ENCODE measurements around the gene EPHB6. TPM values are rescaled to one million over a fixed set of nuclear protein-coding genes. Genes with fewer than 3 reads are reported as not detected.

Gene EPHB6
- total RNA-seq, 4 donors from 2014 or later, result 0.53 to 19.0 (median 5.5) TPM

DNA sequence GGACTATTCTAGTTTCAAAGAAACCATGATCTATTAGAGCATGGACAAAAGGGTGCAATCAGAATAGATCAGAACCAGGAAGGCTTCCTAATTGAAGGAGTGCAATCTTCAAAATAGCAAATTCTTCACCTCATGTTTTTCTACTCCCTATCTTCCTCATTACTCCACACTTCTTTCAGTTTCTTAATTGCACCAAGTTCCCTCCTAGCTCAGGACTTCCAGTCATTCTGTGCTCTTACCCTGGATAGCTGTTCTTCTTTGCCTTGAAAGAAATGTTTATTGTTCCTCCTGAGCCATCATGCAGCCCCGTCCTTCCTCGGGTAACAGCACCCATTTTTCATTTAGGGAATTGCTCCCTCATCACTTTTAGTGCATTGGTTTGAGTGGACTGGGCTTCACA is 55.6 kb downstream of the EPHB6 start:
- DNase-seq, result no peak
- no peaks in the 10 kb centered on the region for H3K27me3 ChIP-seq
- no peak overlapping the region for H3K27ac ChIP-seq

DNA sequence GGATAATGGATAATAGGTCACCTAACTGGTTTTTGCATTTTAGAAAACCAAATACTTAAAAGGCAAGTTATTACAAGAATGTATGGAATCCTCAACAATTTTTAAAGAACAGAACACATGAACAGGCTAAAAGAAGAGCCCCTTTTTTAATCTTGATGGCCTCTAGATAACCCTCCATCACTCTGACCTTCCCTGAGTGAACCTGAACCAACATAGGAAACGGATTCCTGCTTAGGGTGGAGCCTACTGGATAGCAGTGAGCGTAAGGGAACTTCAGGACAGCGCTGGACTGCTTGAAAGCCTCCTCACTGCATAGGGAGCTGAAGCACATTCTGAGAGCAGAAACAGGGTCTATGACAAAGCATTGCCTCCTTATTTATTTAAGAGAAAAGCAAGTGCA is 58.2 kb downstream of the EPHB6 start:
- Histone ChIP-seq H3K27me3 (no peaks in the 10 kb centered on the region), H3K36me3 (no peaks in the 10 kb centered on the region), H3K9me3 (no peaks in the 10 kb centered on the region), H3K27ac (no peak overlapping the region), H3K4me1 (peaks cover 0 to 10% (median 0%) of the 10 kb centered on the region in 4 donors), H3K4me3 (no peak overlapping the region)
- no peak for DNase-seq
- TF ChIP-seq POLR2A (IDR thresholded peaks at IDR 0.05), result no peak
- TF ChIP-seq, protein P1, sequence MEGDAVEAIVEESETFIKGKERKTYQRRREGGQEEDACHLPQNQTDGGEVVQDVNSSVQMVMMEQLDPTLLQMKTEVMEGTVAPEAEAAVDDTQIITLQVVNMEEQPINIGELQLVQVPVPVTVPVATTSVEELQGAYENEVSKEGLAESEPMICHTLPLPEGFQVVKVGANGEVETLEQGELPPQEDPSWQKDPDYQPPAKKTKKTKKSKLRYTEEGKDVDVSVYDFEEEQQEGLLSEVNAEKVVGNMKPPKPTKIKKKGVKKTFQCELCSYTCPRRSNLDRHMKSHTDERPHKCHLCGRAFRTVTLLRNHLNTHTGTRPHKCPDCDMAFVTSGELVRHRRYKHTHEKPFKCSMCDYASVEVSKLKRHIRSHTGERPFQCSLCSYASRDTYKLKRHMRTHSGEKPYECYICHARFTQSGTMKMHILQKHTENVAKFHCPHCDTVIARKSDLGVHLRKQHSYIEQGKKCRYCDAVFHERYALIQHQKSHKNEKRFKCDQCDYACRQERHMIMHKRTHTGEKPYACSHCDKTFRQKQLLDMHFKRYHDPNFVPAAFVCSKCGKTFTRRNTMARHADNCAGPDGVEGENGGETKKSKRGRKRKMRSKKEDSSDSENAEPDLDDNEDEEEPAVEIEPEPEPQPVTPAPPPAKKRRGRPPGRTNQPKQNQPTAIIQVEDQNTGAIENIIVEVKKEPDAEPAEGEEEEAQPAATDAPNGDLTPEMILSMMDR (IDR thresholded peaks at IDR 0.05), result no peak

More for the DNA sequence above, 55.6 kb downstream of the EPHB6 start:
- H3K36me3 ChIP-seq, result no peaks in the 10 kb centered on the region
- H3K4me3 ChIP-seq, result no peak overlapping the region
- H3K4me1 ChIP-seq, result peaks cover 0 to 10% (median 0%) of the 10 kb centered on the region in 4 donors
- no peaks in the 10 kb centered on the region for H3K9me3 ChIP-seq
- TF ChIP-seq, protein P1 (IDR thresholded peaks at IDR 0.05), result no peak

DNA sequence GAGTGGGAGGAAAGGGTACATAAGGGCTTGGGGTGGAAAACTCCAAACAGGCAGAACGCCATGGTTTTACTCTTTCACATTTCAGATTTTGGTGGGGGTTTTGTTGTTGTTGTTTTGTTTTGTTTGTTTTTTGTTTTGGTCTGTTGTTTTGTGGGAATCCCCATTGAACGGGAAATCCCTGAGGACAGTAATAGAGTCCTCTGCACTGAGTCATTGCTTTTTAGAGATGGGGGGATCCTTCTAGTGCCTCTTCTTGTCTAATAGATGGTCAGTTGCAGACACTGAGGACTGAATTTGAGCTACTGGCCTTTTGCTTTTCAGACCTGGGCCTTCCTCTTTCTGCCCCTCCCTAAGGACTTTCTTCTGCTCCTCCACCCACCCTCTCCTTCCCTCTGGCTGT is 58.7 kb downstream of the EPHB6 start:
- no peaks in the 10 kb centered on the region for H3K27me3 ChIP-seq
- H3K27ac ChIP-seq, result no peak overlapping the region
- peaks cover 0 to 10% (median 0%) of the 10 kb centered on the region in 4 donors for H3K4me1 ChIP-seq
- no peaks in the 10 kb centered on the region for H3K9me3 ChIP-seq
- H3K36me3 ChIP-seq, result no peaks in the 10 kb centered on the region
- no peak overlapping the region for H3K4me3 ChIP-seq
- DNase-seq, result no peak
- TF ChIP-seq POLR2A (IDR thresholded peaks at IDR 0.05), result no peak
- TF ChIP-seq, protein P1 (IDR thresholded peaks at IDR 0.05), result no peak

DNA sequence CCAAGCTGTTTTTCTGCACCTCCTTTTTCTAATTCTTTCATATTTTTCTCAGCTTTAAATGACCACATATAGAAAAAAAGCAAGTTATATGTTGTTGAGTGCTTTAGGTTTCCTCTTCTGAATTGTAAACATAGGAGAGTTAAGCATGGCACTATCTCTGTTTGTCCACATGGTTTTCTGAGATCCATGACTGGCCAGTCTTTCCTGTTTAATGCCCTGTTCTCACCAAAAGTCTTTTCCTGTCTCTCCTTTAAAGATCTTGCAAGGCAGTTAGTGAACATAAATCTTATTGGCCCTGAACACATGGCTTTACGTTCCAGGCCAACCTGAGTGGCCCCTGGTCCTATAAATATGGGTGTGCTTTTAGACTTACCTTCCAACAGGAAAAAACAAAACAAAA is 59.2 kb downstream of the EPHB6 start:
- H3K4me3 ChIP-seq, result no peak overlapping the region
- H3K36me3 ChIP-seq, result no peaks in the 10 kb centered on the region
- H3K4me1 ChIP-seq, result peaks cover 0 to 8% (median 0%) of the 10 kb centered on the region in 4 donors
- no peaks in the 10 kb centered on the region for H3K27me3 ChIP-seq
- TF ChIP-seq, protein P1 (IDR thresholded peaks at IDR 0.05), result no peak
- no peak for TF ChIP-seq POLR2A (IDR thresholded peaks at IDR 0.05)
- DNase-seq, result no peak
- H3K9me3 ChIP-seq, result no peaks in the 10 kb centered on the region
- no peak overlapping the region for H3K27ac ChIP-seq

DNA sequence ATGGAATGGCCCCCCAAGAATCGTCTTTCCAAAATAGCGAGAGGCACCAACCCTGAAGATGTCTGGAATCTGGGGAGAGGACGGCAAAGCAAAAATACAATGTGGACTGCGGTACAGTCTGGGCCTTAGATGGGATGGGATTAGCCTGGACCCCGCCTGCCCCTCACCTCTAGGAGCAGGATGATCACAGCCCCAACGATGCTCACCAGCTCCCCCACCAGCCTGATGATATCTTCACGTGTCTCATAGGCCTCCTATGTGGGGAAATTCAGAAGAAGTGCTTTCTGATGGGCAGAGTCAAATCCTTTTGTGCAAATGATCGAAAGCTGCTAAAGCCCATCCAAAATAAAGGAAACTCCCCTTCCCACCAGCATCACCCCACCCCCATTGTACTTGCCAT is 60.4 kb downstream of the EPHB6 start:
- H3K27ac ChIP-seq, result no peak overlapping the region
- H3K36me3 ChIP-seq, result no peaks in the 10 kb centered on the region
- no peak overlapping the region for H3K4me3 ChIP-seq
- no peak for DNase-seq
- TF ChIP-seq POLR2A (IDR thresholded peaks at IDR 0.05), result no peak
- TF ChIP-seq, protein P1 (IDR thresholded peaks at IDR 0.05), result no peak
- no peaks in the 10 kb centered on the region for H3K9me3 ChIP-seq
- H3K4me1 ChIP-seq, result no peaks in the 10 kb centered on the region
- no peaks in the 10 kb centered on the region for H3K27me3 ChIP-seq

DNA sequence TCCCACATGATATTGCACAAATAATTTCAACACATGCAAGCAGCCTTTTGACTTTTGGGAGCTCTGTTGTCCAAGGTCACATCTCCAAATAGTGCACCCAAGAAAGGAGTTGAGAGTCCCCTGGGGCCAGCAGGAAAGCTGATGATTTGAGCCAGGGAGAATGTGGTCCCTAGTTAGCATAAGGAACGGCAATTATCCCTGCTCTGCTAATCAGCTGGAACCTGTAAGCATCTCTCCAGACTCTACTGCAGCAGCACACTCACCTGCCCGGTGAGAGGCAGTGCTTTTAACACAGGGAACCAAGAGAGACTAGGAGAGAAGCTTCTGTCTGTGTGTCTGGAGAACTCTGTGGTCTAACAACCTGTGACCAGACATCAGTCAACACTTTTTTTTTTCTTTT is 61.6 kb downstream of the EPHB6 start:
- no peak overlapping the region for H3K4me3 ChIP-seq
- no peaks in the 10 kb centered on the region for H3K27me3 ChIP-seq
- no peak overlapping the region for H3K27ac ChIP-seq
- H3K4me1 ChIP-seq, result no peaks in the 10 kb centered on the region
- no peak for DNase-seq
- H3K9me3 ChIP-seq, result no peaks in the 10 kb centered on the region
- H3K36me3 ChIP-seq, result no peaks in the 10 kb centered on the region
- TF ChIP-seq, protein P1 (IDR thresholded peaks at IDR 0.05), result no peak
- TF ChIP-seq POLR2A (IDR thresholded peaks at IDR 0.05), result no peak
